Keratinocyte (primary cell): ENCODE measurements around the gene NECTIN2.

Experiments used
- EZH2 ChIP-seq: IDR thresholded peaks from one replicate; pipeline ENCODE4 v1.6.1; 2012; ENCODE audit warnings: inconsistent platforms, mild to moderate bottlenecking, low read length, moderate library complexity
- TF ChIP-seq, protein P1 (sequence below), 3 experiments: IDR thresholded peaks in 1 of 3; conservative IDR thresholded peaks in 1 of 3; optimal IDR thresholded peaks in 1 of 3; 2 replicates in 2 of 3; 3 replicates in 1 of 3; pipeline versions ENCODE3 to v1.5.1; 2011; ENCODE audit warnings: low read length in 3 of 3, mild to moderate bottlenecking in 3 of 3, moderate library complexity in 2 of 3, control low read depth in 1 of 3, inconsistent platforms in 1 of 3; ENCODE audit not compliant: insufficient read depth in 2 of 3; ENCODE audit errors: extremely low read depth in 1 of 3

DNA sequence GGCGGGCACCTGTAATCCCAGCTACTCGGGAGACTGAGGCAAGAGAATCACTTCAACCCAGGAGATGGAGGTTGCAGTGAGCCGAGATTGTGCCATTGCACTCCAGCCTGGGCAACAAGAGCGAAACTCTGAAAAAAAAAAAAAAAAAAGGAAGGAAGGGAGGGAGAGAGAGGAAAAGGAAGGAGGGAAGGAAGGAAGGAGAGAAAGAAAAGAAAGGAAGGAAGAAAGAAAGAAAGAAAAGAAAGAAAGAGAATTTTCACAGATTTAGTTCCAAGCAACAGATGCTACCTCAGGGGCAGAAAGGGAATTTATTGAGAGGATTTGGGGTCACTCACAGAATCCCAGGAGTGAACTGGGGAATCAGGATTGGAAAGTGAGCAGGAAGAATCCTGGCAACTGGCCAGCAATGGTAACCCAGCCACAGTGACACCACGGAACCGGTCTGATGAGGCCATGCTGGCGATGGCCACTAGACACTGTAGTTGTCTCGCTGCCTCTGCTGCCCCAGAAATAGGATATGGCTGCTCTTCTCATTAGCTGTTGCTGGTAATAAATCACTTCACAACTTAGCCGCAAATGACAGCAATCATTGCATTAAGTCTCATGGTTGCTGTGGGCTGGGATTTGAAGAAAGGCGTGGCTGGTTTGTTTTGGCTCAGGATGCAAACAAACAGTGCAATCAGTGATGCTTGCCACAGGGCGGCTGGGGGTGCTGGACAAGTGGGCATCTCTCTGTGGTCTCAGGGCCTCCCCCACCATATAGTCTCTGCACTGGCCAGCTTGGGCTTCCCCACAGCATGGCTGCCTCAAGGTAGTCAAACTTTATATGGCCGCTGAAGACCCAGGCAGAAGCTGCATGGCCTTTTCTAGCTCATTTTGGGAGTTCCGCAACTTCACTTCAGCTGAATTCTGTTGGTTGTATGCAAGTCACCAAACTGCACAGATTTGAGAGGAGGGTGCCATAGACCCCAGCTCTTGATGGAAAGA, 42.4 kb upstream of the NECTIN2 start:
- TF ChIP-seq, protein P1, sequence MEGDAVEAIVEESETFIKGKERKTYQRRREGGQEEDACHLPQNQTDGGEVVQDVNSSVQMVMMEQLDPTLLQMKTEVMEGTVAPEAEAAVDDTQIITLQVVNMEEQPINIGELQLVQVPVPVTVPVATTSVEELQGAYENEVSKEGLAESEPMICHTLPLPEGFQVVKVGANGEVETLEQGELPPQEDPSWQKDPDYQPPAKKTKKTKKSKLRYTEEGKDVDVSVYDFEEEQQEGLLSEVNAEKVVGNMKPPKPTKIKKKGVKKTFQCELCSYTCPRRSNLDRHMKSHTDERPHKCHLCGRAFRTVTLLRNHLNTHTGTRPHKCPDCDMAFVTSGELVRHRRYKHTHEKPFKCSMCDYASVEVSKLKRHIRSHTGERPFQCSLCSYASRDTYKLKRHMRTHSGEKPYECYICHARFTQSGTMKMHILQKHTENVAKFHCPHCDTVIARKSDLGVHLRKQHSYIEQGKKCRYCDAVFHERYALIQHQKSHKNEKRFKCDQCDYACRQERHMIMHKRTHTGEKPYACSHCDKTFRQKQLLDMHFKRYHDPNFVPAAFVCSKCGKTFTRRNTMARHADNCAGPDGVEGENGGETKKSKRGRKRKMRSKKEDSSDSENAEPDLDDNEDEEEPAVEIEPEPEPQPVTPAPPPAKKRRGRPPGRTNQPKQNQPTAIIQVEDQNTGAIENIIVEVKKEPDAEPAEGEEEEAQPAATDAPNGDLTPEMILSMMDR (optimal IDR thresholded peaks at IDR 0.05 in 1 of 3, IDR thresholded peaks at IDR 0.05 in 1 of 3, conservative IDR thresholded peaks at IDR 0.05 in 1 of 3; ENCODE audit: extremely low read depth in 1 of 3, insufficient read depth in 2 of 3, low read length in 3 of 3), result no peak
- TF ChIP-seq EZH2, result no peak
